ENCODE data around the gene DCBLD2.

Gene DCBLD2

DNA sequence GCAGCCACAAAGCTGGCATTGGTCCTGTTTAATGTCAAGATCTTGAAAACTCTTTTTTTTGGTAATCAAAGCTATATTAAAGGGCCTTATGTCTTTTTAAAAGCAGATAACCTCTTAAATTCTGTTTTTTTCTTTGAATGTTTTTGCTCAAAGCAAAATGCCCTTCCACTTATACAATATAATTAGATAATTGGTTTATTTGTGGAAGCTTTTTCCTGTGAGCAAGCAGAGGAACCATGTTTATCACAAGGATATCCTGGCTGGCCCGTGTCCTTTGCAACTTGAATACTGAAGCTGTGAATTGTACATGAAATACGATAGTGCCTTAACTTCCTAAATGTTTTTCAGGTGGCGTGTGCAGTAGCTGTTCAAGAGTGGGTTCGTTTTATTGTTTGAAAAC lies 135.8 kb downstream of the DCBLD2 start:
- no peak for DNase-seq

GRCh38 chr3:98764472-98764884 lies 137.0 kb downstream of the DCBLD2 start:
- DNase-seq, result no peak

DNA sequence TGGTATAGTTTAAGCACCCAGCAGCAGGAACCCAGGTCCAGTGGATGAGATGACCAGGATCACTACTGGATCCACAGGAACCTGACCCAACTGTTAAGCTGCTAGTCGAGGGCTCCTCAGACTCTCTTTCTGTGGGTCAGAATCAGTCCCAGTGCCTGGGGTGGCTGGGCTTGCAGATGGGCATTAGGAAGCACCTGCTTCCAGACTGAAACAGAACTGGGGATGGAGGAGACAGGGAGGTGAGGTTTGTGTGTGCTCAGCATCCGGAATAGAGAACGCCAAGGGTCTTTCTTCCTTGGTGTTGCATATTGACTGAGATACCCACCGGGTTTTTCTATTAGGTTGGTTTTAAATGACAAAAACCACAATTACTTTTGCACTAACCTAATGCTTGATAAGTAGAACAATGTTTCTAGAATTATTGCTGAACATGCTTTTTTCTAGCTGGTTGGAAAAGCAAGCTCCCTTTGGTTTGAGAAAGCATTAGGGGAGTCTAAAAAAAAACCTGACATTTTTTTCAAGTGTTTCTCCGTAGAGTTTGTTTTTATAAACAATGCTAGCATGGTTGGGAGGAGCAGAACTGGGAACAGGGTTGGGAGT lies 137.6 kb downstream of the DCBLD2 start:
- no peak for DNase-seq

DNA sequence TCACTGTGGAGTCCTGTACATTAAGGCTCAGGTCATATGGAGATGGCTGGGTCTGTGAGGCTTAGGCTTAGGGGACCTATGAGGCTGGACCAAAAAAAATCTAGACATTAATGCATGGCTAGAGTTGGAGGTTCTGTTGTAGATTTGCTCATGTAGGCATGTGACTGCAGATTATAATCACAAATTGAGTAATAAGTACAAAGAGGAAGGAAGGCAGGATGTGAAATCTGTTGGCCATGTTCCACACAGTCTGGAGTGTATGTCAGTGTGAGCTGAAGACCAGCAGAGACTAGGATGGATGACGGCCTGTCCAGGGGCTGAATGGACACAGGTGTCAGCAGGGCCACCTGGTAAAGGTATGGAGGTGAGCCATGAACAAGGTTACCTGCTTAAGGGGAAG lies 138.4 kb downstream of the DCBLD2 start, which contains the start of gene ST3GAL6:
ST3GAL6 (plus strand) TSS at position 265 of the 400 bp plus-strand sequence. CDS start 5,101 bp downstream, outside the sequence.
- DNase-seq, result no peak

DNA sequence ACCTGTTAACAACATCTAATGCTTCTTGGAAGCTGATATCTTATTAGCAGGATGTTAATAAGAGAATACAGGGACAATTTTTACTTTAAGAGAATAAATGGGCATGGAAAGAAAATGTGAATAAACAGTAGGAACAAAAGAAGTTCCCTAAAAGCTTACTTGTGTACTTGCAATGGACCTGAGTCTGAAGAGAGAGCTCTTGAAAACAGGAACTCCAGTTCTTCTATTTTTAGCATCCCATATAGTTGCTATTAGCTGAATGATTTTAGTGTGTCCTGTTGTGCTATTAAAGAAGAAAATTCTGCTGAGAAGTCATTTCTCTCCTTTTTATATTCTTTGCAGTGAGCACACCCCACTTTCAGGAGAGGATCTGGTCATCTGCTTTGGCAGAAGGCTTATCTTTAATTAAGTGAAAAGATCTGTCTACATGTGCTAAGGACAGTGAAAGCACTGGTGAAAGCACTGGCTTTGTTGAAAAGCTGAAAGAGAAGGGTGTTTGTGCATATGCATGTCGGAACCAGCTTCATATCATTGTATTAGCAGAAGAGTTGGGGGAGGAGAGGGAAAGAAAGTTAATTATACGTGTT lies 139.8 kb downstream of the DCBLD2 start:
- no peak for DNase-seq

GRCh38 chr3:98759629-98760028 lies 141.9 kb downstream of the DCBLD2 start:
- no peak for DNase-seq

- DNase-seq, result no peak
These were observed 145.9 kb downstream of the DCBLD2 start for GRCh38 chr3:98755601-98756000.

- DNase-seq, result no peak
These were observed 147.0 kb downstream of the DCBLD2 start for GRCh38 chr3:98754483-98754882.

DNA sequence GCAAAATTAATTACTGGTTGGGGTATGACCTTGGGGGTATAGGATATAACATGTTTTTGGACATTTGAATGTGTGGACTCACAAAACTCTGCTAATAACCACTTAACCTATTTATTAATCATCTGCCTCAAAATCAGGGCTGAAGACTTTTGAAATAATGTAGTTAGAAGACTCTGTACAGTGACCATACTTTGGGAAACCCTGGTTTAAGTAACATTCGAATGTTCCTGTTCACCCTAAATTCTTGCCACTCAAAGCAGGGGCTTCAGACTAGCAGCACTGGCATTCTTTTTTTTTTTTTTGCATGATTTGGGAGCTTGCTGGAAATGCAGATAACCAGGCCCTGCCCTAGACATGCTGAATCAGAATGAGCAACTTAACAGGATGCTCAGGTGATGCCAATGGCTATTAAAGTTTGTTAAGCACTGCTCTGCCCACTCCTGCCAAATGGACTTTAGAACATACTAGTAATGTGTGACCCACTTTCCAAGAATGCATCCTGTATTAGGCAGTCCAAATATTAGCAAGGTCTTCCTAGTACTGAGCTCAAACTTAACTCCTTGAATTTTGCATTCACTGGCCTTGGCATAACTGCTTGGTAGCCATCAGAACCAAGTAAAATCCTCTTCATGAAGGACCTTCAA lies 151.1 kb downstream of the DCBLD2 start:
- DNase-seq, result no peak

DNA sequence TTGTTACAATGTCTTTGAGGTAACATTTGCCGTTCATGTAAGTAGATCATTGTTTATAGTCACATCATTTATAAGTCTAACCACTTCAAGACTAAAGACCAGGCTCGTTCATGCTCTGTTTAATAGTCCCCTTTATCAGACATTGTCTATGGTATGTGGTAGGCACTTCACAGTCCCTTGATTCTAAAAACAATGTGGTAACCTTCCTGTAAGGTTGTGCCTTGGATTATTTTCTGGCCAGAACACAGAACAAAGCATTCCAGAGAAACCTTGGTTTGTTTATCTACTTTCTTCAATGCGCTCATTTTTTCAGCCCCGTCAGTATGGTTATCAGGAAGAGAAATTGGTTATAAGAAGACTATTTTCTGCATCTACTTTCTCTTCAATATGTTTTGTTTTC lies 154.6 kb downstream of the DCBLD2 start:
- DNase-seq, result no peak

DNA sequence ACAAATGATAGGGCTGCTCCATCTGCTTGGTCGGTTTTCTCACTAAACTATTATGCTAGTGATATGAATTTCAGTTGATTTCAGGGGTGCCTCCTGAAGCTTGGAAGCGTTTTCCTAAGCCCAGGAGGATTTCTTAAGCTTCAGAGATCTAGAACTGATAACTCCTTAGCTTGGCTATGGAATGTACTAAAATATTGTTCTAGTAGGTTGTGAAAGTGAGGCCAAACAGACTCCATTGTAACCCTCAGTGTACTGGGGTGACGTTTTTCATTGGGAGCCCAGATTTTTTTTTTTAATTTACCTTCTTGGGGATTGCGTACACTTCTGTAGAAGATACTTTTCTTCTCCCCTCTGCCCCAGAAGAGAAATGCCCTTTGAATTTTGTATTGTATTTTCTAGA lies 155.4 kb downstream of the DCBLD2 start:
- DNase-seq, result no peak
